Measurements from ENCODE around the gene GLRX3.

GLRX3 gene

GRCh38 chr10:130167707-130168106 lies 31.5 kb downstream of the GLRX3 start:
- Histone ChIP-seq H3K9ac (no peak overlapping the region), H2AFZ (ENCODE audit: low read depth) (no peak overlapping the region), H4K20me1 (ENCODE audit: insufficient read depth) (no peaks in the 10 kb centered on the region), H3K27me3 (ENCODE audit: insufficient read depth, low read depth) (no peaks in the 10 kb centered on the region), H3K4me1 (ENCODE audit: low read depth, poor library complexity, severe bottlenecking) (peaks cover 16% of the 10 kb centered on the region), H3K79me2 (ENCODE audit: insufficient read depth, low read depth) (no peaks in the 10 kb centered on the region), H3K4me2 (no peak overlapping the region), H3K36me3 (ENCODE audit: insufficient read depth) (peaks cover under 1% of the 10 kb centered on the region; the same call in 1 of the 2 replicates), H3K27ac (no peak overlapping the region), H3K4me3 (IDR thresholded peaks at IDR 0.05; ENCODE audit: insufficient read depth, low read depth, low read length) (no peak overlapping the region)
- TF ChIP-seq CTCF (conservative IDR thresholded peaks at IDR 0.05; ENCODE audit: low read depth, low read length) = no peak

- no peak overlapping the region for H3K4me2 ChIP-seq
- H3K4me3 ChIP-seq (IDR thresholded peaks at IDR 0.05; ENCODE audit: insufficient read depth, low read depth, low read length) = no peak overlapping the region
- no peak overlapping the region for H2AFZ ChIP-seq (ENCODE audit: low read depth)
- no peak overlapping the region for H3K27ac ChIP-seq
- H3K4me1 ChIP-seq (ENCODE audit: low read depth, poor library complexity, severe bottlenecking) = peaks cover 16% of the 10 kb centered on the region
- H3K79me2 ChIP-seq (ENCODE audit: insufficient read depth, low read depth) = no peaks in the 10 kb centered on the region
- TF ChIP-seq CTCF (conservative IDR thresholded peaks at IDR 0.05; ENCODE audit: low read depth, low read length) = no peak
- no peaks in the 10 kb centered on the region for H4K20me1 ChIP-seq (ENCODE audit: insufficient read depth)
- H3K9ac ChIP-seq = no peak overlapping the region
- no peaks in the 10 kb centered on the region for H3K27me3 ChIP-seq (ENCODE audit: insufficient read depth, low read depth)
- H3K36me3 ChIP-seq (ENCODE audit: insufficient read depth) = no peaks in the 10 kb centered on the region; the same call in 1 of the 2 replicates
Observed at GRCh38 chr10:130169136-130169859, 33.1 kb downstream of the GLRX3 start.

DNA sequence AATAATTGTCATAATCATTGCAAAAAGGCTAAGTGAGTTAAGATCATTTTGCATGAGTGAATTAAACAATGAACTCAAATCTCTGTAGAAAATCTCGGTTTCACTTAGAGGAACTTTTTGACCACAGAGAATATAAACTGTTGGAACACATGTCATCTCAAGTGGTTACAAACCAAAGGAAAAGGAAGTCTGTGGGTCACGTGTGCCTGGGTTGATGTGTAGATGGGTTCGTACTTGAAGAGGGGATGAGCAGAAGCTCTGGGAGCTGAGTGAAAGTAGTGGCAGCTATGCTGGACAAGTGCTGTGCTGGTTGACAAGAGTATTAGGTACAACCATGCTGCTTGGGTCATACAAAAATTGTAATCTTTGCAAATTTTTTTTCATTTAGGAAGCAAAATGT lies 35.0 kb downstream of the GLRX3 start:
- Histone ChIP-seq H3K36me3 (ENCODE audit: insufficient read depth) (no peaks in the 10 kb centered on the region), H2AFZ (ENCODE audit: low read depth) (no peak overlapping the region), H3K4me3 (IDR thresholded peaks at IDR 0.05; ENCODE audit: insufficient read depth, low read depth, low read length) (no peak overlapping the region), H4K20me1 (ENCODE audit: insufficient read depth) (no peaks in the 10 kb centered on the region), H3K27me3 (ENCODE audit: insufficient read depth, low read depth) (no peaks in the 10 kb centered on the region), H3K27ac (no peak overlapping the region), H3K4me1 (ENCODE audit: low read depth, poor library complexity, severe bottlenecking) (peaks cover 16% of the 10 kb centered on the region), H3K4me2 (no peak overlapping the region), H3K79me2 (ENCODE audit: insufficient read depth, low read depth) (no peaks in the 10 kb centered on the region), H3K9ac (no peak overlapping the region)
- no peak for TF ChIP-seq CTCF (conservative IDR thresholded peaks at IDR 0.05; ENCODE audit: low read depth, low read length)

DNA sequence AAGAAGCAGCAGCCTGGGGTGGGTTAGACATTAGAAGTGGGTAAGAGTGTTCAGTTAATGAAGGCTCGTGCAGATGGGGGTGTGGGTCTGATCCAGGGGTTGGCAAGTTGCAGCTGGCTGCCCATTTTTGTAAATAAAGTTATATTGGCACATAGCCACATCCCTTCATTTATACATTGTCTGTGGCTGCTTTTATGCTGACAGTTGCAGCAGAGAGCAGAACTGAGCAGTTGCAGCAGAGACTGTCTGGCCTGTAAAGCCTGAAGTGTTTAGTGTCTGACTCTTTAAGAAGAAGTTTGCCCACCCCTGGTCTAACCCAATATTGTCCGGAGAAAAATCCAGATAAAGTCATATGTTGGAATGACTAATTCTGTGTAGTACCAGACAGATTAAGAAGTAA lies 38.1 kb downstream of the GLRX3 start:
- H3K4me1 ChIP-seq (ENCODE audit: low read depth, poor library complexity, severe bottlenecking) = peaks cover 16% of the 10 kb centered on the region
- no peaks in the 10 kb centered on the region for H3K36me3 ChIP-seq (ENCODE audit: insufficient read depth)
- no peak overlapping the region for H2AFZ ChIP-seq (ENCODE audit: low read depth)
- H3K4me2 ChIP-seq = no peak overlapping the region
- H3K27me3 ChIP-seq (ENCODE audit: insufficient read depth, low read depth) = no peaks in the 10 kb centered on the region
- no peak overlapping the region for H3K4me3 ChIP-seq (IDR thresholded peaks at IDR 0.05; ENCODE audit: insufficient read depth, low read depth, low read length)
- no peak overlapping the region for H3K9ac ChIP-seq
- H3K79me2 ChIP-seq (ENCODE audit: insufficient read depth, low read depth) = no peaks in the 10 kb centered on the region
- no peak for TF ChIP-seq CTCF (conservative IDR thresholded peaks at IDR 0.05; ENCODE audit: low read depth, low read length)
- no peak overlapping the region for H3K27ac ChIP-seq
- no peaks in the 10 kb centered on the region for H4K20me1 ChIP-seq (ENCODE audit: insufficient read depth)
